ENCODE data around the gene NSUN7.
"Not testable (repeated sequence)": the region's sequence is repeated elsewhere in the genome, so short reads cannot be mapped to it uniquely, and the experiment has no call there.

The NSUN7 gene

DNA sequence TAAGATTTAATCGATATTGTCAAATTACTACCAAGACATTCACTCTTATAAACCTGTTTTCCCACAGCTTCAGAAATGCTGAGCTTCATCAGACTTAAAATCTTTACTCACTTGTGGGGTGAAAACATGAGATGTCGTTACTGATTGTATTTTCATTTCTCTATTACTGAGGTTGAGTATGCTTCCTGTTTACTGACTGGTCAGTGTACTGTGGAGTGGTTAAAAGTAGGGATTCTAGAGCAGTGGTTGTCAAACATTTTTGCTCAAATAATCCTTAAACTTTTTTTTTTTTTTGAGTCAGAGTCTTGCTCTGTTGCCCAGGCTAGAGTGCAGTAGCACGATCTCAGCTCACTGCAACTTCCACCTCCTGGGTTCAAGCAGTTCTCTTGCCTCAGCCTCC lies 50.3 kb downstream of the NSUN7 start:
- DNase-seq (ENCODE audit: low spot score), result no peak
- no peak overlapping the region for H3K27ac ChIP-seq
- CTCF ChIA-PET, result interaction anchor here (0.7 kb wide), 1 partner anchor 149 kb away, joined by 3 read pairs; no protein-coding TSS in a partner anchor
- TF ChIP-seq, protein P1, sequence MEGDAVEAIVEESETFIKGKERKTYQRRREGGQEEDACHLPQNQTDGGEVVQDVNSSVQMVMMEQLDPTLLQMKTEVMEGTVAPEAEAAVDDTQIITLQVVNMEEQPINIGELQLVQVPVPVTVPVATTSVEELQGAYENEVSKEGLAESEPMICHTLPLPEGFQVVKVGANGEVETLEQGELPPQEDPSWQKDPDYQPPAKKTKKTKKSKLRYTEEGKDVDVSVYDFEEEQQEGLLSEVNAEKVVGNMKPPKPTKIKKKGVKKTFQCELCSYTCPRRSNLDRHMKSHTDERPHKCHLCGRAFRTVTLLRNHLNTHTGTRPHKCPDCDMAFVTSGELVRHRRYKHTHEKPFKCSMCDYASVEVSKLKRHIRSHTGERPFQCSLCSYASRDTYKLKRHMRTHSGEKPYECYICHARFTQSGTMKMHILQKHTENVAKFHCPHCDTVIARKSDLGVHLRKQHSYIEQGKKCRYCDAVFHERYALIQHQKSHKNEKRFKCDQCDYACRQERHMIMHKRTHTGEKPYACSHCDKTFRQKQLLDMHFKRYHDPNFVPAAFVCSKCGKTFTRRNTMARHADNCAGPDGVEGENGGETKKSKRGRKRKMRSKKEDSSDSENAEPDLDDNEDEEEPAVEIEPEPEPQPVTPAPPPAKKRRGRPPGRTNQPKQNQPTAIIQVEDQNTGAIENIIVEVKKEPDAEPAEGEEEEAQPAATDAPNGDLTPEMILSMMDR (conservative IDR thresholded peaks at IDR 0.05; ENCODE audit: low read depth), result no peak
- POLR2A ChIA-PET (ENCODE audit: low non-redundant PET), result no interaction called here

DNA sequence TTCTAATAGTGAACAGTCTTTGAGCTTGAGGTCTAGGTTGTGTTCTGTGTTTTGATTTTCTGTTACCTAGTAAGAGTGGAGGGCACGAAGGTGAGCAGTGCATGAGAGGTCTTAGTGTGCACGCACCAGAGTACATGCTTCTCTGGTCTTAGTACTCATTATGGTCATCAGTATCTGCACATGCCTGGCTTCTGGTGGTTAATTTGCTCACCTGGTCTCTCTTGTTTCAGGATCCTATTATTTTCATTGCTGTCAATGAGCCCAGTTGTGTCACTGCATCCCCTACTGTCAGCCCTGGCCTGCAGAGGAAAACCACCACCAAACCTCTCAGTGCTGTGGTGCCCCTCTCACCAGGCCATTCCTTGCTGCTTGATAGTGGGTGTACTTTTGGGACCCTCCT lies 54.8 kb downstream of the NSUN7 start:
- TF ChIP-seq, protein P1 (conservative IDR thresholded peaks at IDR 0.05; ENCODE audit: low read depth), result no peak
- POLR2A ChIA-PET (ENCODE audit: low non-redundant PET), result no interaction called here
- no peak for DNase-seq (ENCODE audit: low spot score)
- H3K27ac ChIP-seq, result no peak overlapping the region
- CTCF ChIA-PET, result no interaction called here

GRCh38 chr4:40808926-40809457 lies 59.2 kb downstream of the NSUN7 start:
- no peak for DNase-seq (ENCODE audit: low spot score)
- CTCF ChIA-PET, result interaction anchor here (0.5 kb wide), 1 partner anchor 1686 kb away, joined by 3 read pairs; no protein-coding TSS in a partner anchor
- H3K27ac ChIP-seq, result no peak overlapping the region
- POLR2A ChIA-PET (ENCODE audit: low non-redundant PET), result no interaction called here
- TF ChIP-seq, protein P1 (conservative IDR thresholded peaks at IDR 0.05; ENCODE audit: low read depth), result no peak

GRCh38 chr4:40811956-40812355 lies 62.2 kb downstream of the NSUN7 start:
- POLR2A ChIA-PET (ENCODE audit: low non-redundant PET), result no interaction called here
- TF ChIP-seq, protein P1 (conservative IDR thresholded peaks at IDR 0.05; ENCODE audit: low read depth), result no peak
- H3K27ac ChIP-seq, result no peak overlapping the region
- no peak for DNase-seq (ENCODE audit: low spot score)
- CTCF ChIA-PET, result no interaction called here

DNA sequence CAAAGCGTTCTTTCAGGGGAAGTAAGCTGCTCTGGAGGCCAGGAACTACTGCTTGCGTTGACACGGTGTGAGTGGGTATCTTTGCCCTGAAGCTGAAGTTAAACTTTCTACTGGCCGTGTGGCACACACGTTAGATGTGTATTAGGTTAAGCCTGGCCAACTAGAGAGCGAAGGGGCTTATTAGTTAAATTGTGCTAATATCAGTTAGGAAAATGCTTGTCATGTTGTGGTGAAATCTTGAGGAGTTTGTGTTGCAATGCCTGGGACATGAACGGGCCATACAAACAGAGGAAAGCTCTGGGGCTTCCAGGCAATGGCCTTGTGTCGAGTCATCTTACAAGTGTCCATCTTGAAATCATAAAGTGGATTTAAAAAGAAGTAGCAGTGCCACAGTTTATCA lies 62.6 kb downstream of the NSUN7 start:
- TF ChIP-seq, protein P1 (conservative IDR thresholded peaks at IDR 0.05; ENCODE audit: low read depth), result no peak
- DNase-seq (ENCODE audit: low spot score), result no peak
- no peak overlapping the region for H3K27ac ChIP-seq
- POLR2A ChIA-PET (ENCODE audit: low non-redundant PET), result no interaction called here
- CTCF ChIA-PET, result no interaction called here

DNA sequence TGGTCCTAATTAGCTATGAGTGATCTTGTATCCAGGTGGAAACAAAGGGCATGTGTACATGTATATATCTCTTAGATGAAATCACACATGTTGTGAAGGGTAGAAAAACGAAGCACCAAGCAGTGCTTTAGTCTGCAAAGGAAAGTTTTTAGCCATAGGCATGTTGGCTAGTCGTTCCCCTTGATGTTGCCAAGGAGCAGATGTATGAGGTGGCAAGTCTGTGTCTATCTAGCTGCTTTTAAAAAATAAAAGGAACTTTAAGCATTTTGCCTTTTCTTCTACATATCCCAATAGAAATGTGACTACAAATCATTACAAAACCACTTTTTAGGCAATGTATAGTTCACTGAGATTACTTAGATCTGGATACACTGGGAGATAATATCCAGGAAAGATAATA lies 63.1 kb downstream of the NSUN7 start:
- H3K27ac ChIP-seq, result no peak overlapping the region
- CTCF ChIA-PET, result no interaction called here
- no peak for DNase-seq (ENCODE audit: low spot score)
- POLR2A ChIA-PET (ENCODE audit: low non-redundant PET), result no interaction called here
- TF ChIP-seq, protein P1 (conservative IDR thresholded peaks at IDR 0.05; ENCODE audit: low read depth), result no peak

DNA sequence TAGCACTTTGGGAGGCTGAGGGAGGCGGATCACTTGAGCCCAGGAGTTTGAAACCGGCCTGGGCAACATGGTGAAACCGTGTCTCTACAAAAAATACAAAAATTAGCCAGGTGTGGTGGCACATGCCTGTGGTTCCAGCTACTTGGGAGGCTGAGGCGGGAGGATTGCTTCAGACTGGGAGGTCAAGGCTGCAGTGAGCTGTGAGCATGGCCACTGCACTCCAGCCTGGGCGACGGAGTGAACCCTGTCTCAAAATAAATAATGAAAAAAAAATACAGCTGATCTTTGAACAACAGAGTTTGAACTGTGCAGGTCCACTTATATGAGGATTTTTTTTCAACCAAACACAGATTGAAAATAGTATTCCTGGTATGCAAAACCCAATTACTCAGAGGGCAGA lies 67.4 kb downstream of the NSUN7 start:
- POLR2A ChIA-PET (ENCODE audit: low non-redundant PET); CTCF ChIA-PET; H3K27ac ChIP-seq; DNase-seq (ENCODE audit: low spot score): not testable (repeated sequence)

Measured in RWPE1 (cell line).